ENCODE data around the gene PLEKHH1.

Gene PLEKHH1

GRCh38 chr14:67515386-67516079 is 17.6 kb upstream of the PLEKHH1 start:
- H3K4me3 ChIP-seq (ENCODE audit: low read depth, low read length): peak overlapping the region; percentile 73
- no peak for TF ChIP-seq CTCF (conservative IDR thresholded peaks at IDR 0.05; ENCODE audit: low read depth, low read length)
- no peak for DNase-seq (ENCODE audit: low read depth)

GRCh38 chr14:67516676-67517075 is 16.4 kb upstream of the PLEKHH1 start:
- no peak overlapping the region for H3K4me3 ChIP-seq (ENCODE audit: low read depth, low read length)
- TF ChIP-seq CTCF (conservative IDR thresholded peaks at IDR 0.05; ENCODE audit: low read depth, low read length): no peak
- no peak for DNase-seq (ENCODE audit: low read depth)

GRCh38 chr14:67517083-67517482 is 16.0 kb upstream of the PLEKHH1 start:
- no peak overlapping the region for H3K4me3 ChIP-seq (ENCODE audit: low read depth, low read length)
- peak; percentile 23 for DNase-seq (ENCODE audit: low read depth)

GRCh38 chr14:67519406-67519805 is 13.7 kb upstream of the PLEKHH1 start:
- TF ChIP-seq CTCF (conservative IDR thresholded peaks at IDR 0.05; ENCODE audit: low read depth, low read length): no peak
- DNase-seq (ENCODE audit: low read depth): no peak
- no peak overlapping the region for H3K4me3 ChIP-seq (ENCODE audit: low read depth, low read length)

More at GRCh38 chr14:67517083-67517482, 16.0 kb upstream of the PLEKHH1 start:
- peak; percentile 35 for TF ChIP-seq CTCF (conservative IDR thresholded peaks at IDR 0.05; ENCODE audit: low read depth, low read length)

- no peak for DNase-seq (ENCODE audit: low read depth)
- no peak for TF ChIP-seq CTCF (conservative IDR thresholded peaks at IDR 0.05; ENCODE audit: low read depth, low read length)
- H3K4me3 ChIP-seq (ENCODE audit: low read depth, low read length): no peak overlapping the region
Measured at GRCh38 chr14:67520482-67520881, 12.6 kb upstream of the PLEKHH1 start.

- no peak for DNase-seq (ENCODE audit: low read depth)
- no peak overlapping the region for H3K4me3 ChIP-seq (ENCODE audit: low read depth, low read length)
- TF ChIP-seq CTCF (conservative IDR thresholded peaks at IDR 0.05; ENCODE audit: low read depth, low read length): no peak
Measured at GRCh38 chr14:67522270-67522669, 10.8 kb upstream of the PLEKHH1 start.

Data from choroid plexus epithelial cell (primary cell).